ENCODE data around the gene ARHGEF26.

DNA sequence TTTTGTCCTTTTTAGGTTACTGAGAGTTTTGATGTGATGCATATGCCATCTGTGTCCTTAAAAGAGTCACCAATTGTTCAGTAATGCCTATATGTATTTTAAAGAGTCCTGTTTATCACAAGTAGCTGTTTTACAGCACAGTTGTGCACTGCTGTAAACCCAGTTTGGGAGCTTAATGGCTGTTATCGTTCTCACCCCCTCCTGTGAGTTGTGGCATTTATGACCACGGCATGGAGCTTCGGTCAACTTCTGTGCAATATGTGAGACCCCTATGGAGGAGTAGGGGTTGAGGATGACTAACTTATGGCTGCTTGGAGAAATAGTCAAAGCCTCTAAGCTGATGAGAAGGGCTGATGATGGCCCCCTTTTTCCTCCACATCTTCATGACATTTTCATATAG lies 67.2 kb downstream of the ARHGEF26 start:
- no peak for TF ChIP-seq ZNF70 (CRISPR knock-in tag; IDR thresholded peaks at IDR 0.05)
- no peak for TF ChIP-seq ESRRG (CRISPR knock-in tag; IDR thresholded peaks at IDR 0.05)
- TF ChIP-seq ZNF8 (CRISPR knock-in tag; IDR thresholded peaks at IDR 0.05), result no peak
